ENCODE measurements around the gene TRIM2.
"Not testable (repeated sequence)": the region's sequence is repeated elsewhere in the genome, so short reads cannot be mapped to it uniquely, and the experiment has no call there.

Gene TRIM2

GRCh38 chr4:153189016-153189801, 15.0 kb upstream of the TRIM2 start:
- DNase-seq = no peak

- no peak for DNase-seq
Measured at GRCh38 chr4:153191795-153192363, 12.4 kb upstream of the TRIM2 start.

- DNase-seq = peak; percentile 30 to 52
Measured at GRCh38 chr4:153197301-153197700, 6.9 kb upstream of the TRIM2 start.

GRCh38 chr4:153198719-153199118, 5.5 kb upstream of the TRIM2 start:
- no peak for DNase-seq

GRCh38 chr4:153203746-153204145, 497 bp upstream of the TRIM2 start:
- not testable (repeated sequence) for DNase-seq

DNA sequence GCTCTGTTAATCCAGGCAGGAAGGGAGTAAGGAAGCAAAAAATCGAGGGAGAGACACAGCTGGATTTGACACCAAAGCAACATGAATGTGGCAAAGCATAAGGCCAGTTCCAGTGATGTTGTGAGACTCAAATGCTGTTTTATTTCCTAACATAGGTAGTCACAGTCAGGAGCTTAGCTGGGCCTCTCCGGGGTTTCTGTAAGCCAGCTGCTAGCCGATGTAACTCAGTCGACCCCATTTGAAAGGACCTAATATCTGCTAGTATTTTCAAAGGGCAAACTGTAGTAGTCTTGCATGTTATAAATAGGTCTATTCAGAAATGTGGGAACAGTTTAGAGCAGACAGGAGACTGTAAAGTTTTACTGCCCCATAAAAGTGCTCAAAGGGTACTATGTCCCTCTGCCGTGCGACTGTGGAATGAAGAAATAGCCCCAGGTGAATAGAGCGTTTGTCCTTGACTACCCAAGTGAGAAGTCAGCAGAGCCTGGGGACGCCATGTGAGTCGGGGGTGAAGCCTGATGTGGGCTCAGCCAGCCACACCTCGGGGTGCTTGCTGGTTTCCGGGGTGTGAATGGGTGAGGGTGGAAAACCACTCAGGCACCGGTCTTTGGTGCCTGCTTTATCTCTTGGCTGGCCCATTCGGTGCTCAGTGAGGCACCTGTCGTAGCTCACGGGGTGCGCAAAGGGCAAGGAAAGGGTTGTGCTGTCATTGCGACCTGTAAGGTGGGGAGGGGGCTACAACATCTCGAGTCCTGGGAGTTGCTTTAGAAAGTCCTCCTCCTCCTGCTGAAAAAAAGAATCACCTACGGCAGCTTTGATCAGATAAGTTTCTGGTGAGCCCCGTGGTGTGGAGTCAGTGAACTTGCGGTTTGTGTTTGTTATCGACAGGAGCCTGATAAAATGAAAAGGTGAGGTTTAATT, 745 bp downstream of the TRIM2 start:
- DNase-seq = peak in 1 of 2 experiments; percentile 10

- no peak for DNase-seq
Measured at GRCh38 chr4:153205757-153206156, 1.5 kb downstream of the TRIM2 start.

- DNase-seq = no peak
Measured at GRCh38 chr4:153206534-153206933, 2.3 kb downstream of the TRIM2 start.

- DNase-seq = no peak
Measured at GRCh38 chr4:153207027-153207426, 2.8 kb downstream of the TRIM2 start.

GRCh38 chr4:153207567-153207966, 3.3 kb downstream of the TRIM2 start:
- DNase-seq = no peak

DNA sequence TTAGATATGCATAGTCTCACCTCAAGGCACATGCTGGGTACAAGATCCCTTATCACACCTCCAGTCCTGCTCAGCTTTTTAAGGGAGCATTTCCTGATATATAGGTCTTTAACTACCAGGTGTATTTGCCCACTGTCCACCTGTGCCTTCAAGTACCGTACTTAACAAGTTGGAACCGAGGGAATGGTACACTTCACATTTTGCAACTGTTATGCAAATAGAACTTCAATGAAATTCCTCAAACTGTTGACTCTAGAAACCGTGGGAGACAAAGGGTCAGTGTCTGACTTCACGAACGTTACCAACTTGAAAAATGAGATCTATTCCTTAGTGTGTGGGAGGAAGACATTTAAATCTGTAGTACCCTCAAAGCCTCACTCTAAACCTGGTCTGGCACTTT, 5.2 kb downstream of the TRIM2 start:
- no peak for DNase-seq

GRCh38 chr4:153210727-153211126, 6.5 kb downstream of the TRIM2 start:
- DNase-seq = no peak

- DNase-seq = no peak
Measured at GRCh38 chr4:153211986-153212728, 7.9 kb downstream of the TRIM2 start.

DNA sequence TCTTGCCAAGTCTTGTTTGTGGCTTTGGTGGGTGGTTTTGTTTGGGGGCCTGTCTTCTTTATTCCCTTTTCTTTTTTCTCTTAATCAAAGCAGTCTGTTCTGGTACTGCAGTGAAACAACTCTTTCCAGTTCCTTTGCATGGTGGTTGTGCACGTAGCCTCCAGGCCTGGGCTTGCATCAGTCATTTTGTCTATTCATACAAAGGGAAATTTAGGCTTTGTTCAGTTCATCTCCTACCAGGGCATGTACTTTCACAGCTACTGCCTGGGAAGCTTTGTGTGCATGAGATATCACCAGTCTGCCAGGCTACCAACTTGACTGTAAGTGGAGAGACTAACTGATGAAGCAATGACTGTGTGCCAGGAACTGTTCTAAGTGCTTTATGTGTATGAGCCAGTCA, 8.5 kb downstream of the TRIM2 start:
- DNase-seq = no peak

DNA sequence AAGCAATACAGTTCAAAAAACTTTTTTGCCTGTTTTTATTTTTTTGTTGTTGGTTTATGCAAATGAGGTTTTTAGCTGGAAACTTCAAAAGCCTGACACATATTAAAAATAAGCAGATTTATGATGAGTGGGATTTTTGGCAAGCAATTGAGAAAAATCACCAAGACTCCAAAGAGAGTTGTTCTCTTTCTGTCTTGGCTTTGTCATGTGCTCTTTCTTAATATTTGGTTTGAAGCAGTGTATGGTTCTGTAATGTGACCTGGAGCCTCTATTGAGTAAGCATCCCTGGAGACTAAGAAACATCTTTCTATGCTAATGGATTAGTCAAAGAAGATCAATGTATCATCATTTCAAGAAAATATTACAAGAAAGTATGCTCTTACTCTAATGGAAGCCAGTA, 11.7 kb downstream of the TRIM2 start:
- no peak for DNase-seq

DNA sequence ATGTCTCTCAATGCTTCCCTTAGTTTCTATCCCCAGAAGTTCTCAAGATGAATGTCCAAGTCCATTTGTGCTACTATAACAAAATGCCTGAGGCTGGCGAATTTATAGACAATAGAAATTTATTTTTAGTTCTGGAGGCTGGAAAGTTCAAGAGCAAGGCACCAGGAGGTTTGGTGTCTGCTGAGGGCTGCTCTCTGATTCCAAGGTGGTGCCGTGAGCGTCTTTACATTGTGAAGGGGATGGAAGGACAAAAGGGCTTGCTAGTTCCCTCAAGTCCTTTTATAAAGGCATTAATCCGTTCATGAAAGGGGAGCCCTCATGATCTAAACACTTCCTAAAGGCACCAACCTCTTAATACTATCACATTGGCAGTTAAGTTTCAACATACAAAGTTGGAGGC, 12.3 kb downstream of the TRIM2 start:
- no peak for DNase-seq

DNA sequence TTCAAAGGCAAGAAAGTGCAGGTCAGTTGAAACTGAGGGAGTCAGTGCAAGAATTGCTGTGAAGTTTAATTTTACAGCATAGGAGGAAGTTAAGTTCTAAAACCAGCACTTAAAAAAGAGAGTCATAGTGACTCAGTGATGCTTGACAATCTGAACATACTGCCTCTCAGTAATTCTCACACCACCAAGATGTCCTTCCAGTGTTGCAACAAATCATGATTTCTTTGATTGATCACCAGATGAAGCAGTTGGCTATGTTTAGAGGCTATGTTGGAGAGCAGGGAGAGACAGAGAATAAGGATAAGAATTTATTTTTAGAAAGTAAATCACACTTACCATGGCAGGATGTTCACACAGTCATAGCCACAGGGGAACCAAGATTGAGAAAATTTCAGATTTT, 13.2 kb downstream of the TRIM2 start:
- DNase-seq = no peak

- no peak for DNase-seq
Measured at GRCh38 chr4:153218961-153219360, 14.7 kb downstream of the TRIM2 start.

- no peak for DNase-seq
Measured at GRCh38 chr4:153220682-153221395, 16.6 kb downstream of the TRIM2 start.

DNA sequence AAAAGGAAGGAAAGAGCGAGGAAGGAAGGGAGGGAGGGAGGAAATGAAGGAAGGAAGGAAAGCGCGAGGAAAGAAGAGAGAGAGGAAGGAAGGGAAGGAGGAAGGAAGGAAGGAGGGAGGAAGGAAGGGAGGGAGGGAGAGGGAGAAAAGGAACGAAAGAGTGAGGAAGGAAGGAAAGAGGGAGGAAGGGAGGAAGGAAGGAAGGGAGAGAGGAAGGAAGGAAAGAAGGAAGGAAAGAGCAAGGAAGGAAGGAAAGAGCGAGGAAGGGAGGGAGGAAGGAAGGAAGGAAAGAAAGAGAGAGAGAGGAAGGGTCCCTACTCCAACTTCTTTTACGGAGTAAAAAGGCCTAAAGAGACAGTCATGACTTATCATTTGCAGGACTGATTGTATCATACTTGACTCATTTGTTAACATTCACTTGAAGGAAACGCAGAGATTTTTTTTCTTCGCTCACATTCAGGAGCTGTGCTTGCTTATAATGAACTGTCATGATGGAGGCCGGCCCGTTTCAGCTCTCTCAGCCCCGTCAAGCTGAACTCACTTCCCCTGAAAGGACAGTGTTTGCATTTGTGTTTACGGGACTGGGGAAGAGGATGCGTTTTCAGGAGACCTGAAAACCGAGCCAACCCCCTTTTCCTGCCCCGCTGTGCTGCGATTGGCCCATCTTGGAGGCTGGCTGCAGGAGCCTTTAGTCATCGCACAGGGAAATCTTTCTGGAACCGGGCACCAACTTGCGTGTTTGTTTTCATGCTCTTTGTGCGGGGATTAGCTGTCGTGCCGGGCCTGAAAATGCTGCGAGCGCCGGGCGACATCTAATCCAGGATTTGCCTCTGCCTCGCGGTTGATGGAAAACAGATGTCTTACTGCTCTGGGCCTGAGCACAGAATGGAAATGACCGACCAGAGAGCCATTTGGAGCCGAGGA, 17.8 kb downstream of the TRIM2 start:
- DNase-seq = peak; percentile 63 to 71

Data from NCI-H524 (cell line).